Measurements from ENCODE around the gene CRADD. TPM values are rescaled to one million over a fixed set of nuclear protein-coding genes. Genes with fewer than 3 reads are reported as not detected.

Gene CRADD
- total and polyA plus RNA-seq, 2 donors (not counting 3 experiments of a cell fraction or from before 2014, with no cell fraction given) = 11.7 to 14.5 TPM

- no peak overlapping the region for H3K9ac ChIP-seq (replicated peaks; ENCODE audit: extremely low read depth, insufficient read depth, low read length)
- CTCF ChIA-PET = interaction anchor here (0.9 kb wide), 1 partner anchor 21 kb away, joined by 4 read pairs; no protein-coding TSS in a partner anchor
- H3K27me3 ChIP-seq (ENCODE audit: control insufficient read depth in 2 of 2, insufficient read depth in 2 of 2, low read length in 2 of 2) = no peaks in the 10 kb centered on the region
- FAIRE-seq = no peak
- no peaks in the 10 kb centered on the region for H3K4me1 ChIP-seq (ENCODE audit: control insufficient read depth, extremely low read depth, insufficient read depth, low read length)
- no peaks in the 10 kb centered on the region for H3K9me3 ChIP-seq (replicated peaks; ENCODE audit: control insufficient read depth, insufficient read depth, low read length)
- H3K4me3 ChIP-seq (replicated peaks in 1 of 3; ENCODE audit: insufficient read depth in 1 of 3, low read depth in 1 of 3, low read length in 3 of 3) = no peak overlapping the region
- dilution Hi-C loops (cut with MboI; ENCODE audit: extremely low pct_ligation_motif_present, low sequenced_read_pairs) = no loop called here
- H4K20me1 ChIP-seq (replicated peaks; ENCODE audit: control insufficient read depth, extremely low read depth, insufficient read depth, low read length) = no peaks in the 10 kb centered on the region
- no peaks in the 10 kb centered on the region for H3K79me2 ChIP-seq (ENCODE audit: control insufficient read depth, insufficient read depth, low read length)
- no peak overlapping the region for H3K4me2 ChIP-seq (ENCODE audit: insufficient read depth, low read length)
- H3K27ac ChIP-seq (ENCODE audit: insufficient read depth, low read depth, low read length) = no peak overlapping the region
- no peak overlapping the region for H2AFZ ChIP-seq (ENCODE audit: low read depth, low read length)
- DNase-seq (ENCODE audit: low read depth, low spot score) = no peak
- intact Hi-C loops (cut with micrococcal nuclease) = no loop called here
- no peak for TF ChIP-seq FOS (IDR thresholded peaks at IDR 0.05; ENCODE audit: borderline replicate concordance, insufficient read depth, low read length)
- TF ChIP-seq EZH2 (IDR thresholded peaks at IDR 0.05; ENCODE audit: borderline replicate concordance, low read depth, low read length, severe bottlenecking) = no peak
- TF ChIP-seq CTCF (IDR thresholded peaks at IDR 0.05; ENCODE audit: extremely low read depth in 1 of 2, insufficient read depth in 1 of 2, low read depth in 1 of 2, low read length in 2 of 2) = no peak
- no peaks in the 10 kb centered on the region for H3K9me1 ChIP-seq (replicated peaks; ENCODE audit: control insufficient read depth, extremely low read depth, insufficient read depth, low read length)
- no peaks in the 10 kb centered on the region for H3K36me3 ChIP-seq (ENCODE audit: control insufficient read depth in 2 of 2, extremely low read depth in 1 of 2, insufficient read depth in 2 of 2, low read length in 2 of 2)
- no TSS peak for BruUV-seq (replicated peaks)
- POLR2A ChIA-PET = no interaction called here
These were observed 180.8 kb downstream of the CRADD start for GRCh38 chr12:93857991-93858447.

- DNase-seq (ENCODE audit: low read depth, low spot score) (no peak), FAIRE-seq (no peak)
- Histone ChIP-seq H3K79me2 (ENCODE audit: control insufficient read depth, insufficient read depth, low read length) (no peaks in the 10 kb centered on the region), H3K9ac (replicated peaks; ENCODE audit: extremely low read depth, insufficient read depth, low read length) (no peak overlapping the region), H3K9me3 (replicated peaks; ENCODE audit: control insufficient read depth, insufficient read depth, low read length) (no peaks in the 10 kb centered on the region), H3K4me2 (ENCODE audit: insufficient read depth, low read length) (no peak overlapping the region), H3K9me1 (replicated peaks; ENCODE audit: control insufficient read depth, extremely low read depth, insufficient read depth, low read length) (no peaks in the 10 kb centered on the region), H3K27me3 (ENCODE audit: control insufficient read depth in 2 of 2, insufficient read depth in 2 of 2, low read length in 2 of 2) (no peaks in the 10 kb centered on the region), H4K20me1 (replicated peaks; ENCODE audit: control insufficient read depth, extremely low read depth, insufficient read depth, low read length) (no peaks in the 10 kb centered on the region), H3K4me3 (replicated peaks in 1 of 3; ENCODE audit: insufficient read depth in 1 of 3, low read depth in 1 of 3, low read length in 3 of 3) (no peak overlapping the region), H2AFZ (ENCODE audit: low read depth, low read length) (no peak overlapping the region), H3K4me1 (ENCODE audit: control insufficient read depth, extremely low read depth, insufficient read depth, low read length) (no peaks in the 10 kb centered on the region), H3K36me3 (ENCODE audit: control insufficient read depth in 2 of 2, extremely low read depth in 1 of 2, insufficient read depth in 2 of 2, low read length in 2 of 2) (no peaks in the 10 kb centered on the region), H3K27ac (ENCODE audit: insufficient read depth, low read depth, low read length) (no peak overlapping the region)
- dilution Hi-C loops (cut with MboI; ENCODE audit: extremely low pct_ligation_motif_present, low sequenced_read_pairs) (no loop called here), intact Hi-C loops (cut with micrococcal nuclease) (no loop called here)
- no peak for TF ChIP-seq POLR2A (IDR thresholded peaks at IDR 0.05; ENCODE audit: low read depth, low read length)
- no peak for TF ChIP-seq CTCF (IDR thresholded peaks at IDR 0.05; ENCODE audit: extremely low read depth in 1 of 2, insufficient read depth in 1 of 2, low read depth in 1 of 2, low read length in 2 of 2)
- no peak for TF ChIP-seq JUN (IDR thresholded peaks at IDR 0.05; ENCODE audit: borderline replicate concordance, insufficient read depth, insufficient read length, low read depth)
- no peak for TF ChIP-seq MAX (IDR thresholded peaks at IDR 0.05; ENCODE audit: insufficient read depth, insufficient read length)
- no peak for TF ChIP-seq FOS (IDR thresholded peaks at IDR 0.05; ENCODE audit: borderline replicate concordance, insufficient read depth, low read length)
- no peak for TF ChIP-seq POLR2AphosphoS5 (IDR thresholded peaks at IDR 0.05; ENCODE audit: insufficient read depth, low read depth, low read length)
- no peak for TF ChIP-seq GATA2 (IDR thresholded peaks at IDR 0.05; ENCODE audit: insufficient read depth, insufficient read length, low read depth, low read length)
- no peak for TF ChIP-seq EZH2 (IDR thresholded peaks at IDR 0.05; ENCODE audit: borderline replicate concordance, low read depth, low read length, severe bottlenecking)
- no peak for TF ChIP-seq MYC (IDR thresholded peaks at IDR 0.05; ENCODE audit: low read depth, low read length)
- BruUV-seq (replicated peaks) = no TSS peak
- ChIA-PET POLR2A (no interaction called here), CTCF (interaction anchor here (1.2 to 1.3 kb wide), 2 partner anchors 37 to 214 kb away, joined by 3 to 5 read pairs; no protein-coding TSS in a partner anchor)
These were observed 183.6 kb downstream of the CRADD start for GRCh38 chr12:93860668-93861373.
